DMS53 (cell line): Measurements from ENCODE around the gene STYXL2.

Experiments used
- DNase-seq: peaks from one replicate; lab custom pipeline; 2025; lab: John Stamatoyannopoulos, UW

Gene STYXL2

DNA sequence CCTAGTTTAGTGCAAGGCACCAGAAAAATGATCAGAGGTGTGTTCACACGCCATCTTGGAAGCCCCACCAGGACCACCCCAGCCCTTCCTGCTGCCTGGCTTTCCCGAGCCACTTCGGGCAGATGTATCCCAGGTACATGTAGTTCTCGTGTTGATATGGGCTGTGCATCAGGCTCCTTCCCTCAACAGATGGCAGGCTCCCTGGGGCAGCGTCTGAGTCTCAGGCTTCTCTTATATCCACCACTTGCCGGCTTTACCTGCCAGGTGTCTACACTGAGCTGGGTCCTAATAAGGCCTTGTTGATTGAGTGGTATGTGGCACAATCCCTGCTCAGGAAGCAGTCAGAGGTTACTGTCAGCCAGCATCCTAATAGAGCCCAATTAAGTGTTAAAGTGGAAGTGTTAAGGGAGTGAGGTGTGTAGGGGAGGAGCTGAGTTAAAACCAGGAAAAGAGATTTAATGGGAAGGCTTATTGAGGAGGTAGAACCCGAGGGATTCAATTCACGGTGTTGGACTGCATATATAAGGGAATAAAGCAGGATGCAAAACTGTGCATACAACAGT is 12.2 kb upstream of the STYXL2 start:
- DNase-seq: peak; percentile 9

DNA sequence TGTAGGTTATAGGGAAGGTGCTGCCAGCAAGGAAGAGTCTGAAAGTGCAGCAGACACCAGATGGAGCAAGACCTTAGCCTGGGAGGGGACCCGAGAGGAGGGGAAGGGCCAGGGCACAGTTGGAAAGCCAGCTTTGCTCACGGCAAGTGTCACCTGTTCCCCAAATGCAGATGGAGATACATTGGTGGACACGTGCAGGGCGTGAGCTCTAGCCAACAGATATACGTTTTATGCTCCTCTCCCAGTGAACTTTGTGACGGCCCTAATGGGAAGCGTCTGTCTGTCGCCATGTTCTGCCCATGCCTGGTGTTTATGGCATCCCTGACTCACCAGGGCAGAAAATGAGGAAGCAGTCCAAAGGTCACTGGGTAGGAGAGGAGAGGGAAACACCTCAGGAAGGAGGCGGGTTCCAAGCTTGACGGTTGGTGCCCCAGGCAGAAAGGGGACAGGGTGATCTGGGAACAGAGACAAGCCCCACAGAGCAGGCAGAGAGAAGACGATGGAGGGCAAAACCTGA is 11.3 kb upstream of the STYXL2 start:
- peak; percentile 93 for DNase-seq

DNA sequence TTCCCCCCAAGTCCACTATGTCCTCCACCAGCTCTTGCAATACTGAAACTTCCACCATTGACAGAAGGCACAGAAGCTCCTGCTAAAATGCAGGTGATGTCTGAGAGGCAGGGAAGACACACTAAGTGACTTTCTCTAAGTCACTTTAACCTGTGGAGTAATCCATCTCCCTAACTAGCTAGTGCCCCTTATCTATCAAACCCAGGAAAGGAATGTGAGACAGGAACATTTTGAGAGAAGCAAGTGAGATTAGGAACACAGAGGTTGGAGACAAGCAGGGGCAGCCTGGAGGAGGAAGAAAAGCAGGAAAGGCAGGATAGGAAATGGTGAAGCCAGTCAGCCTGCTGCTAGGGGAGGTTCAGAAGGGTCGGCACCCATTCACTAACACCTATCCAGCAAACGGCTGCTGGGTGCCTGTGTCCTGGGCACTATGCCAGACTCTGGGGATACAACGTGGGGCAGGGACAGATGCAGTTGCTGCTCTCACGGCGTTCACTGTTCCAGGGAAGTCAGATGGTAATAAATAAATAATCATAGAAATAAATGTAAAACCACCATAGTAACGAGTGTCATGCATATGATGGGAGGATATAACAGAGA is 10.7 kb upstream of the STYXL2 start:
- peak; percentile 60 for DNase-seq

DNA sequence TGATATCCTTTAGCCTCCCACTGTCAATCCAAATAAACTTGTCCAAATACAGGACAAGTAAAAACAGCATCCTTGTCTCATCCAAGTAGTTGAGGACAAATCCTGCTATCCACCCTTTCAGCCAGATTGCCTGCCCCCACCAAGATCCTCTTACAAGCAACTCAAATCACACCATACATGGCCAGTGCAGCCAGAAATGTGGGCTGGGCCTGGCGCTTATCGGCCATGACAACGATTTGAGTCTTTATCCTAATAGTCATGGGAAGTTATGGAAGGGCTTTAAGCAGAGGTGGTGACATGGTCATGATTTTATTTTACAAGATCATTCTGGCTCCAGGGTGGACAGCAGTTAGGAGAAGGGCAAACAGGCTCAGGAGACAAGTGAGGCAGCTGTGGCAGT is 10.0 kb upstream of the STYXL2 start:
- no peak for DNase-seq

DNA sequence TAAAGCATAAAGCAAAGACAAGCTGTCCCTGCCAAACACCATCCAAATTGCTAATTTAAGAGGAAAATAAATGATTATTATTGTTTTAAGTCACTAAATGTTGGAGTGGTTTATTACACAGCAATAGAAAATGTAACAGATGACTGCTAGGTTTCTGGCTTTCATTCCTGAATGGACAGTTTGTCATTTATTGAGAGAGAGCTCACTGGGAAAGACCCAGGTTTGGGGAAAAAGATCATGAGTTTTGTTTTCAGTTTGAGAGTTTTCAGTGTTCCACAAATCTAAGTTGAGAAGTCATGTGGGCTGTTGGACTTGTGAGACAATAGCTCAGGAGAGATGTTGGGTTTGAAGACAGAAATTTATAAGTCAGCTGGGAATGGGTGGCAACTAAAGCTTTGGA is 9.1 kb upstream of the STYXL2 start:
- DNase-seq: no peak

DNA sequence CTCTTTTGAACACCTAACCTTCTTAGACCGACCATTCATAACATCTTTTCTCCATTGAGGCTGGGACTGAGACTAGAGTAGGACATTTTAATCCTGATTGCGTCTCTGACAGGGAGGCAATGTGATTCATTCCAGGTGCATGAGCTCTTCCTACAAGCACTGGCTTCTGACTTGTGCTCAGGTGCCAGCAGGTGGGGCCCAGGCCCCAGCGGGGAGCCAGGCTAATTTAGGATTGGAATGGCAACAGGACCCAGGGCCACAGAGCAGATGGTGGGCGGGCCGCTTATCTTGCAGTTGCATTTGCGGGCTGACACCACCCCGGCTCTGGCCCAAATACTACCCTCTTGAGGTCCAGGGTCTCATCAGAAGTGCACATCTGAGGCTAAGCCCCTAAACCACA is 7.8 kb upstream of the STYXL2 start:
- no peak for DNase-seq

DNA sequence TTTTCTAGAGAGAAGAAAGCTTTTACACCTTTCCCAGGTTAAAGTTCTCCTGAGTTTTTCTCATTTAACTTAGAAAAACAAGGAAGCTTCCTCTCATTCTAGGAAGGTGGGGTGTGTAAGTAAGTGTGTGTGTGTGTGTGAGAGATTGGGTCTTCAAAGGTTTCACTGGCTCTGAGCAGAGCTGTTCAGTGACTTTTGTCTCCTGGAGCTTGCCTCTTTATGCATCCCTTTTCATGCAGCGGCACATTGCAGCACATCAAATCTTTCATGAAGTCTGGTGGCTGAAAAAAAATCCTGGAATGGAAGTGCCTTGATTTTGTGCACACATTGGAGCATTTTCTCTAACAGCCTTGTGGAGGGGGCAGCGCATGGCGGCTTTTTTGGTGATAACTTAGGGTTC is 7.1 kb upstream of the STYXL2 start:
- no peak for DNase-seq

DNA sequence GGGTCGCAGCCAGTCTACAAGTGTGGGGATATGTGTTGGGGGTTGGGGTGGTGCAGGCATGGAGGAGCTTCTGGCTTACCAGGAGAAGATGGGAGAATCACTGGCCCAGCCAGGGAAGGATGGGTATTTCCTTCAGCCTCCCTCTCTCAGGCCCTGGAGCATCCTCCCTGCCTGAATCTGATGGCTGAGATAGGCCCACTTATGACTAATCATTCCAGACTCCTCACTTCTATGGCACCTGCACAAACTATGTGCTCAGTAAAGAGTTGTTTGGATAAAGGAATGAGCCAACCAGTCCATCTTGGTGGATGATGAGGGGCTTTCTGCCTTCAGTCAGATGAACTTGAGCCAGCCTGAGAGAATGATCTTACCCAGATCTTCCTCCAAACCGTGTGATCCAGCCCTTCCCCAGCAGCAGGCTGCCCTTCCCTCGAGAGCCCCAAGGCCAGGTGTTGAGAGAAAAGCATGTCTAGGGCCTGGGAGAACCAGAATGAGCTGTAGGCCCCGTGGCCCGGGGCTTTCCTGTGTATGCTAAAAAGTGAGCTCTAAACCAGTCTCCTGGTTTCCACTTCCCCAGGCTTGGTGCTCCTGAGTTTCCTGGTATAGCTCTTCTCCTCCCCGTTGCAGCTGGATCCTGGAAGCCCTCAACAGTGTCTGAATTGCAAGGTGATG is 5.0 kb upstream of the STYXL2 start:
- no peak for DNase-seq

DNA sequence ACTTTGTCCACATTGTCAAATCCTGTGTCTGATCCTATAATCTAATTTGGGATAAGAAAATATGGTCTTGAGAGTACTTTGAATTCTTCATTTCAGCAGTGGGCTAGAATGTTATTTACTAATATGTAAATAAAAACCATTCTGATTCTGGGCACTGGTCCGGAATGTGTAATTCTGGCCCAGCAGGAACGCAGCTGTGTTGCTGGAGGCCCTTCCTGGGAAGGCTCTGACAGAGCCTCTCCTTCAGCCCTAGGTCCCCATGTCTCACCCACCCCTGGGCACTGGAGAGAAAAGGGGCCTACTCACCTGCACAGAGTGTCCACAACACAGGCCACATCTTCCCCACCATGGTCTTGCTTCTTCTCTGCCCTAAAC is 3.9 kb upstream of the STYXL2 start:
- no peak for DNase-seq

DNA sequence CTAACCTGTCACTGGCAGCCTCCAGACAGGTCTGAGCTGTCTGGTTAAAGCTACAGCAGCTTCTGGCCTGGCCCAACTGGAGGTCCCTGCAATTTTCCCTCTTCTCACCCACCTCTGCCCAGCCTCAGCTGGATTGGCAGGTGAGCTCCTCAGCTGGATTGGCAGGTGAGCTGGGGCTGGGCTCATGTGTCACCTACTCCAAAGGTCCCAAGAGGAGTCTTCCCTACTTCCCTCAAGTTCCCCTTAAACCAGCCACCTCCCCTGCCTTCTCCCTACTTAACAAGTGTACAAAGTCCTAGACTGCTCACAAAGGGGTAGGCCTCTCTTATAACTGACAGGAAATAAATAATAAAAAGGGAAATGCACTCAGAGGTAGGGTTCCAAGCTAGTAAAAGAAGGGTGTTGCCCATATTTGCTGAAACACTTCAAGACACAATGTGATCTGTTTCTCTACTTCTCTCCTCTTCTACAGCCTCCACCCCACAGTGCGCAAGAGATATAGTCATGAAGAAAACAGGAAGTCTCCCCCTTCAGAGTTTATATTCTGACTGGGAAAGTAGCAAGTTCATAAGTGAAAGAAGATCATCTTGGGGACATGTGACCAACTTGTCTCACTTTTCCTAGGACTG is 3.4 kb upstream of the STYXL2 start, which contains the start of gene GPA33:
Gene GPA33 (minus strand): TSS at position 64 of the 629 bp plus-strand sequence. CDS start 90 bp downstream, outside the sequence.
- DNase-seq: no peak

DNA sequence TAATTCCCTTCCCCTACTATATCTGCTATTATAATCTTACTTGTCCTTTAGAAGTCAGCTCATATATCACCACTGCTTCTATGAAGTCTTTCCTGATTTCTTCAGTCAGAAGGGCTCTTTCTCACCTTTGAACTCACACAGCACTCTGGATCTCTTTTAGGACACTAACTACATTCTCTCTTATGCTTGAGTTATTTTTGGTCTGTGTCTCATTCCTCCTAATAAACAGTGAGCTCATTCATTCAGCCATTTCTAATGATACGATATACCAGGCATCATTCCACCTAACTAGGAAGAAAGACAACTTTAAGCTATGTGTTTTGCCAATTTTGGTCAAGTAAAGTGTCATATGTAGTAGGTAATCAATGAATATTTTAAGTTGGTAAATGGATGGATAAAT is 1.2 kb upstream of the STYXL2 start:
- DNase-seq: no peak

DNA sequence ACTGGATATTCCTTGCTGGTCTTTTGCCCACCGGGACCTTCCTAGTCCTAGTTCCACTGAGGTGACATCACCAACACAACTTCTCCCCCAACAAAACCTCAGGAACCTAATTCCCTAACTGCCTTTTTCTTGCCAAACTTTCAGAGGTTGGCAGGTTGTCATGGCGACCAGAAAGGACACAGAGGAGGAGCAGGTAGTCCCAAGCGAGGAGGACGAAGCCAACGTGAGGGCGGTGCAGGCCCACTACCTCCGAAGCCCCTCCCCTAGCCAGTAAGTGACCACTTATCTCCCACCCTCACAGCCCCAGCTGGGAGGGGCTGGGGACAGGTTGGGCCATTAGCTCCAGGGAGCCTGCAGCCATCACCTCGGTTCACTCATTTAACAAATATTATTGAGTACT is 815 bp downstream of the STYXL2 start:
- DNase-seq: no peak

DNA sequence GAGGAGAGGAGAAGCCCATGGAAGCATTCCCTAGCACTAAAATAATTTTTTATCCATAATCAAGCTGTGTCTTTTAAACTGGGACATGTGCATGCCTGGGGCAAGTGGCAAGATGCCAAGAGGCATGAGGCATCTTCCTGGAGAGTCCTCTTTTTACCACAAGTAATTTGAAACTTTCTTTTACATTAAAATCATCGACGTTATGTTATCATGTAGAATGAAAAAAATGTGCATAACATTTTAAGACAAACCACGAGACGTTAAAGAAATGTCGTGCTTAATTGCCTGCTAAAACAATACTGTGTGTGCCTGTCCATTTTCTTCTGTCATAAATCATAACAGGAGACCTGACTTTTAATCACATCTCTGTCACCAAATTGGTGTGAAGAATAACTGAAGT is 1.5 kb downstream of the STYXL2 start:
- no peak for DNase-seq

DNA sequence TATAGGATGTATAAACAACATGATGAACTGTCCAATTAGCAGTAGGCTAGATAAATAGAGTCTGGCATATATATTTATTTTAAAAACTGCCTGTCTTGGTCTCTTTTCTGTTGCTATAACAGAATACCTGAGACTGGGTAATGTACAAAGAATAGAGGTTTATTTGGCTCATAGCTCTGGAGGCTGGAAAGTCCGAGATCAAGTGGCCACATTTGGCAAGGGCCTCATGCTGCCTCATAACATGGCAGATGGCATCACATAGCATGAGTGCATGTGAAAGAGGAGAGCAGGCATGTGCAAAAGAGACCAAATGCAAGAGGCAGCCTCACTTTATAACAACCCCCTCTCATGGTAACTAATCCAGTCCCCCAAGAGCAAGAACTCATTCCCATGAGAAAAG is 6.0 kb downstream of the STYXL2 start:
- DNase-seq: no peak

DNA sequence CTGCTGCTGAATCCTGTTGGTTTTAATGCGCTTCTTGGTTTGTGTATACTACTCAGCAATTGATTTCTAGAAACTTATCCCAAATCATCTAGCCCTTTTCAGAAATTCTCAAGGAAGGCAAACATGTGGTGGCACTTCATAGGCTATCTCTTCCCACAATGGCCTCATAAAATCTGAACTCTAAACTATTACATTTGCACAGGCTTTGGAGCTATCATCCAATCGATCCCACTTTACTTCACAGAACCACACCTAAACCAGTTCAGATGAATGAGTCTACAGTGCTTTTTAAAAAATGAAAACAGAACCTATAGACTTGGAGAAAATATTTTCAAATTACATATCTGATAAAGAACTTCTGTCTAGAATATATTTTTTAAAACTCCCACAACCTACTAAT is 6.9 kb downstream of the STYXL2 start:
- no peak for DNase-seq

DNA sequence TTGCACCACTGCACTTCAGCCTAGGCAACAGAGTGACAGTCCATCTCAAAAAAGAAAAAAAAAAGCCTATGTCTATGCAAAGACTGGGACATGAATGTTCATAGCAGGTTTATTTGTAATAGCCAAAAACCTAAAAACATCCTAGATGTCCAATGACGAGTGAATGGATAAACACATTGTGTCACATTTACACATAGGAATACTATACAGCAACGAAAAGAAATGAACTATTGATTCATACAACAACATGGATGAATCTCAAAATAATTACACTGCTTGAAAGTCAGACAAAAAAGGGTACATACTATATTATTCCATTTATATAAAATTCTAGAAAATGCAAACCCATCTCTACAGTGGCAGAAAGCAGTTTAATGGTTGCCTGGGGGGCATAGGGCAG is 7.9 kb downstream of the STYXL2 start:
- DNase-seq: no peak

DNA sequence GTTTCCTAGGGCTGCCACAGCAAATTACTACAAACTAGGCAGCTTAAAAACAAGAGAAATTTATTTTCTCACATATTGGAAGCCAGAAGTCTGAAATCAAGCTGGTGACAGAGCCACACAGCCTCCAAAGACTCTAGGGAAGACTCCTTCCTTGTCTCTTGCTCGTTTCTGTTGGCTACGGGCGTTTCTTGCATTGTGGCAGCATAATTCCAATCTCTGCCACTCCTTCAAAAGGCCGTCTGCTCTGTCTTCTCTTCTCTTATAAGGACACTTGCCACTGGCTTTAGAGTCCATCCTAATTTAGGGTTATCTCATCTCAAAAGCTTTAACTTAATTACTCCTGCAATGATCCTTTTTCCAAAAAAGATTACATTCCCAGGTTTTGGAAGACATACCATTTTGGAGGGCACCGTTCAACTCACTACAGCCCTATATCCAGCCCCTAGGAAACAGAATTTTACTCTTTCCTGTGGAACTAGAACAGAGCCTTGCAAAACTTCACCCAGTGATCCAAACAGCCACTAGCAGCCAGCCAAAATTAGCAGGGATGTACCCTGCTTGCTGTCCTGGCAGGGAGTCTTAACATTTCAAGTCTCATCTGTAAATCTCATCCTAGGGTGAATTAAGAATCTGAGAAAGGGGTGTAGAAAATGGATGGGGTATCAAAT is 9.2 kb downstream of the STYXL2 start:
- DNase-seq: no peak

DNA sequence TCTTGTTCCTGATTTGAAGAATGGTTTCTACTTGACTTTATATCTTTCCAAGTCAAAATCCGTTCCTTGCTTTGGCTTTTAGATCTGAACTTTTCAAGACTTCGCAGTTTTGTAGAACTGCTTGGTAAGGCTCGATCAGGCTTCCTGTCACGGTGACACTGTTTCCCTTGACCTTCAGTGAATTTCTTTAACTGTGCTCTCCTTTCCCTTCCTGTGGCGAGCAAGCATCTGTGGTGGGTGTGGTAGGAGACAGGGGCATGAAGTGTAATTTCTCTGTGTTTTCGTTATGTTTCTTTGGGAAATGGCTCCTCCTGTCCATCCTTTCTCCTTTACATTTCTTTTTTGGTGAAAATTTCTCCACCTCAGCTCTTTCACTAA is 10.4 kb downstream of the STYXL2 start:
- no peak for DNase-seq

DNA sequence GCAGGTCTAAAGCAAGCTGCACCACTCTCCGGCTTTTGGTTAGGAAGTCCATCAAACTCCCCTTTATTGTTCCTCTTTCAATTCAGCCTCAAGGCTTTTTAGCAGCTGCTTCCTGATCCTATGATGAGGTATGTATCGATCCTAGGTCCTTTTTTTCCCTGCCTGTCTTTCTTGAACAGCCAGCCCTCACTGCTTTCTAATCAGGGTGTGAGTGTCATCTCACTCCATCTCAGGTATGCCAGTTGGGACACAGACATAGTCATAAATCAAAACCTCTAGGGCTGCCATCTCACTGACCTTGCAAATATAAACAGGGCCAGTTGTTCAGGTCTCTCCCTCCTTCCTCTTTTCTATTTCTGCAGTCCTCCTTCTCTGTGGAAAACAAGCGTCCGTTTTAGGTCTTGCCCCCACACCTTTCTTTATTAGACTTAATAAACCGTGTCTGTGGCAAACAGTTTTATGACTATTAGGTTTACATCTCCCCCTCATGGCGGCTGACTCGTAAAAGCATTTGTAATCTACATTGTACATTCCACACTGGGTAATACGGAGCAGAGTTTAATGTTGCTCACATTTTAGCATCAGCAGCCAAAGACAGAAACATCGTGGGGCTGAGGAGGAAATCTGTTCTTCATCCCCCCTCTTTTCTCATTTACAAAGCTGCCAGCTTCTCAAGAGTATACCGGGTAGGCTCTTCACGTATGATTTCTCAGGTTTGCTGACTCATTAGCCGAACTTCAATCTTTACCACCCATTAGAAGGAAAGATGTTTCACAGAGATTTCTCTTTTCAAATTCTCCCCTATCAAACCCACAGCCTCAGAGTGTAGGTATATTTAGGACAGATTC is 11.6 kb downstream of the STYXL2 start:
- DNase-seq: no peak

DNA sequence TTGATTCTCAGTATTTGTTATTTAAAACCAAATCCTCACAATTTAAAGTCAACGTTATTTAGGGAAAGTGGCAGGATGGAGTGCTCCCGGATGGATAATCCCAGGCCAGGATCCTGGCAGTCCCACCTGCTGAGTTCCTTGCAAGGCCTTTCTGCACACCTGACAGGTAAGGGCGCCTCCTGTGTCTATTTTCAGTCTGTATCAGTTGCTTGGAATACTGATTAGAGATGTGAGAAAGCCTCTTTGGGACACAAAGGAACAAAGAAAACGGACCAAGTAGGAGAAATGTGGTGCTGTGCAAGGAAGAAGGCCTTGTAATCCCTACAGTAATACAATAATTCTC is 12.2 kb downstream of the STYXL2 start:
- no peak for DNase-seq

DNA sequence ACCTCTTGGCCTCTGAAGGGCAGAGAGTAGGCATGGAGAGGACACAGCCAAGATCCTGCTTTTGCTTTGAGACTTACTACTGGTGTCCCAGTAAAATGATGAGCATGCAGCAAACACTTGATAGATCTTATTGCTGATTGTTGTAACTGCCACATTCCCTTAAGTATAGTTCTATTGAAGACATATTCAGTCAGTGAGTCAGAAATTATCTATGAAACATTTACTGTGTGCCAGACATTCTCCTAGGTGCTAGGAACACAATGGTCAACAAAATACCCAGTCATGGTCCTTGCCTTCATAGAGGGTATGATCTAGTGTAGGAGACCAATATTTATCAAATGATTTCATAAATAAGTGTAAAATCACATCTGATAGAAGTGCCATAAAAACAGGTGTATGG is 13.6 kb downstream of the STYXL2 start:
- no peak for DNase-seq

DNA sequence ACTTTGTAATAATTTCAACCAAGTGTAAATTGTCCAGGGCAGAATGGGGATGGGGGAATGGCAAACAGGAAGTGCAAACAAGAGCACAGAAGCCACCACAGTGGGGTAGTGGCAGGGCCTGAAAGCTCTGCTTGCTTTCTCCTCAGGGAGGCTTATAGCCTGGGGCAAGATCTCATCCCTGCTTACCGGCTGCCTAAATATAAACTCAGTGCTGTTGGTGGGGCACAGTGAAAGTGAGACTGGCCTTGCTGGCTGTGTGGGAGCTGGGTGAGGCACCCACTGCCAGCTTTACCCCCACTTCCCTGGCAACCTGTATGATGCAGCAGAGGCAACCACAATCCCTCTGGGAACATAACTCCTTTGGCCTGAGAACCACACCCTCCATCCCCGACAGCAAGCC is 15.2 kb downstream of the STYXL2 start:
- no peak for DNase-seq
